GM18526 (cell line): Measurements from ENCODE around the gene CCNT2.

Source experiments
- POLR2A ChIP-seq: IDR thresholded peaks from 3 replicates; pipeline ENCODE4 v1.6.1; 2011; ENCODE audit not compliant: insufficient read length; ENCODE audit errors: extremely low read depth

Gene CCNT2

DNA sequence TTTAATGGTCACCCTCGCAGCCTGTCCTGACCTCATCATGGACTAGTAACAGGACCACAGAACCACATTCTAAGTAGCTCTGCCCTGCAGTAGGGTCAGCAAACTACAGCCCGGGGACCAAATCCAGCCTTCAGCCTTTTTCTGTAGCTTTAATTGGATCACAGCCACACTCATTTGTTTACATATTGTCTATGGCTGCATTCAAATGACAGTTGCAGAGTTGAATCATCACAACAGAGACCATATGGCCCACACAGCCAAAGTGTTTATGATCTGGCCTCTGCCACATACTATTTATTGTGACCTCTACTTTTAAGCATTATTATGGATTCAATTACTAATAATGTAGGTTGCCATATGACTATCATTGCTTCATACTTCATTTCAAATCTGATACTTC, 80.9 kb downstream of the CCNT2 start:
- no peak for TF ChIP-seq POLR2A

DNA sequence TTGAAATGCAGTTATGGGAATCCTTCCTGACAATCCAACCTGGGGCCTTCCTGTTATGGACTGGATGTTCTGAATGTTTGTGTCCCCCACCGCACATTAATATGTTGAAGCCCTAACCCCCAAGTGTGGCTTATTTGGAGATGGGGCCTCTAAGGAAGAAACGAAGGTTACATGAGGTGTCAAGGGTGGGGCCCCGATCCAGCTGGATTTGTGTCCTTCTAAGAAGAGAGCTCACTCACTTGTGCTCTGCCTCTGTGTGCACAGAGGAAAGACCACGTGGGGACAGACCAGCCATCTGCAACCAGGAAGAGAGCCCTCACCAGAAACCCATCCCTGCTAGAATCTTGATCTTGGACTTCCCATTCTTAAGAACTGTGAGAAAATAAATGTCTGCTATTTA, 84.2 kb downstream of the CCNT2 start:
- no peak for TF ChIP-seq POLR2A

DNA sequence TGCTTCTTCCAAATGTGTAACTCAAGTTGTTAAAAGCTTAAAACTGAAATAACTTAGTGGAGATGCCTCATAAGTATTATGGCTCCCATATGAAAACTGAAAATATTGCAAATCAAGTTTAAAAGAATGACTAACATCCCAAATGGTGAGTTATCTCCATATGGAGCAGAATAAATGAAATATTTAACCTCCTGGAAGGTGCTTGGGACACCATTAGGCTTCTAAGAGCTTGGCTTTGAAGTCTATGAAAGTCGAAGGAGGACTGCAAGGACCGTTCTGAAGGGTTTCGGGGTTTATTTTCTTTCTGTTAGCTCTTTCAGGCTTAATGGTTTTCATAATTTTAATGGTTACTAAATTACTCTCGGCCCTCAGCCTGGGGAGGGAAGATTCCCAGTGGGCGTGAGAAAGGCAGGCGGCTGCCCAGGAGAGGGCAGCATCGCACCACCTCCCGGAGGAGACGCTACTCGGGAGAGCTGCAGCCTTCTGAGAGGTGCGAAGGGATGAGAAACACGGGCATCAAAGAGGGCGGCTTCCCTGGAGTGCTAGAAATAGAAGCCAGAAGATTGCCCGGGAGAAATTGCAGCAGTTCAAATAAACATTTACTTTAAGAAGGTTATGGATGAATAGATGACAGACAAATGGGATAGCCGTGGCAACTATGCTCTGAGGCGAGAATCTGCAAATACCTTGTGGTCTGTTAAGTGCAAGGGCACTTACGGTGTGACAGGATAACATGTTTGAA, 85.6 kb downstream of the CCNT2 start:
- no peak for TF ChIP-seq POLR2A

DNA sequence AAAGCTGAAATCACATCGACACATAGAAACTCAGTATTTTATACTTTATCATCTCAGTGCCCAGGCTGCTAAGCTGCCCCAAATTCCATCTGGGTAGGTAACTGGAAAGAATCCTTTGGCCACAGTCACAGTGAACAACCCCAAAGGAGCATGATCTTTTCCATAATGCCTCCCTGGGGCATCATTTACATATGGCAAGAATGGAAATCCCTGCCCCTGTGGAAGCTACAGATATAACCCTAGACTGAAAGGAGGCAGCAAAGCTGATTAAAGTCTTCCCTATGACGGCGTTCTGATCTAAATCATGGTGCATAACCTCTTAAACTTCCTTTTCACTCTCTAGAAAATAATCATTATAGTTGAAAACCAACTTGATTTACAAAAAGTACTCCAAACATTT, 87.1 kb downstream of the CCNT2 start:
- no peak for TF ChIP-seq POLR2A
